Large intestine (tissue), 3 donors: ENCODE data around the gene NPTXR. TPM values are rescaled to one million over a fixed set of nuclear protein-coding genes. Genes with fewer than 3 reads are reported as not detected.

Experiments used
- DNase-seq, 2 donors: peaks; one replicate each; pipeline versions ENCODE4 v3.0.0 to v3.0.0-alpha.2; 2013
- H3K27ac ChIP-seq: one replicate; pipeline ENCODE4 v1.5.1; 2013; ENCODE audit warnings: low read length
- H3K27me3 ChIP-seq: 2 replicates; pipeline ENCODE4 v1.6.1; 2013; ENCODE audit warnings: low read length; ENCODE audit not compliant: control insufficient read depth, insufficient read depth
- H3K36me3 ChIP-seq: 2 replicates; pipeline ENCODE4 v1.6.1; 2013; ENCODE audit warnings: low read length; ENCODE audit not compliant: control insufficient read depth, insufficient read depth
- H3K4me1 ChIP-seq: one replicate; pipeline ENCODE4 v1.6.1; 2013; ENCODE audit warnings: low read length; ENCODE audit not compliant: control insufficient read depth, insufficient read depth
- H3K4me3 ChIP-seq: one replicate; pipeline ENCODE4 v1.5.1; 2013; ENCODE audit warnings: low read length
- H3K9me3 ChIP-seq: one replicate; pipeline ENCODE4 v1.6.1; 2013; ENCODE audit warnings: mild to moderate bottlenecking, low read depth, low read length, moderate library complexity; ENCODE audit not compliant: control insufficient read depth
- WGBS: methylation state at CpG from one replicate; pipeline ENCODE4 v1.1.5; 2013; ENCODE audit warnings: low lambda C conversion rate; ENCODE audit not compliant: insufficient coverage; 5-methylcytosine and 5-hydroxymethylcytosine counted together
- polyA plus RNA-seq: library from polyadenylated mRNA; unstranded; fragments of 120-200 nt; gene quantifications from one replicate; pipeline ENCODE4 v1.2.1, GENCODE V29; 2013

The NPTXR gene
- polyA plus RNA-seq, 1 donor = 9.8 TPM

- no peaks in the 10 kb centered on the region for H3K9me3 ChIP-seq
- no peaks in the 10 kb centered on the region for H3K36me3 ChIP-seq
Measured at GRCh38 chr22:38878001-38878400, 34.2 kb upstream of the NPTXR start.

GRCh38 chr22:38874529-38875222 is 30.8 kb upstream of the NPTXR start:
- Histone ChIP-seq H3K27ac (no peak overlapping the region), H3K27me3 (no peaks in the 10 kb centered on the region), H3K4me3 (no peak overlapping the region), H3K9me3 (peaks cover 6% of the 10 kb centered on the region), H3K4me1 (peaks cover 14% of the 10 kb centered on the region), H3K36me3 (peaks cover 4% of the 10 kb centered on the region)
- 80% methylated on average over 2 of the region's 13 CpGs for WGBS
- no peak for DNase-seq

More at GRCh38 chr22:38878001-38878400, 34.2 kb upstream of the NPTXR start:
- WGBS = no CpG with 5 or more reads among the region's 4 CpGs
- no peak for DNase-seq
- Histone ChIP-seq H3K4me1 (peaks cover 12% of the 10 kb centered on the region), H3K27ac (no peak overlapping the region), H3K27me3 (peaks cover 2% of the 10 kb centered on the region), H3K4me3 (no peak overlapping the region)

DNA sequence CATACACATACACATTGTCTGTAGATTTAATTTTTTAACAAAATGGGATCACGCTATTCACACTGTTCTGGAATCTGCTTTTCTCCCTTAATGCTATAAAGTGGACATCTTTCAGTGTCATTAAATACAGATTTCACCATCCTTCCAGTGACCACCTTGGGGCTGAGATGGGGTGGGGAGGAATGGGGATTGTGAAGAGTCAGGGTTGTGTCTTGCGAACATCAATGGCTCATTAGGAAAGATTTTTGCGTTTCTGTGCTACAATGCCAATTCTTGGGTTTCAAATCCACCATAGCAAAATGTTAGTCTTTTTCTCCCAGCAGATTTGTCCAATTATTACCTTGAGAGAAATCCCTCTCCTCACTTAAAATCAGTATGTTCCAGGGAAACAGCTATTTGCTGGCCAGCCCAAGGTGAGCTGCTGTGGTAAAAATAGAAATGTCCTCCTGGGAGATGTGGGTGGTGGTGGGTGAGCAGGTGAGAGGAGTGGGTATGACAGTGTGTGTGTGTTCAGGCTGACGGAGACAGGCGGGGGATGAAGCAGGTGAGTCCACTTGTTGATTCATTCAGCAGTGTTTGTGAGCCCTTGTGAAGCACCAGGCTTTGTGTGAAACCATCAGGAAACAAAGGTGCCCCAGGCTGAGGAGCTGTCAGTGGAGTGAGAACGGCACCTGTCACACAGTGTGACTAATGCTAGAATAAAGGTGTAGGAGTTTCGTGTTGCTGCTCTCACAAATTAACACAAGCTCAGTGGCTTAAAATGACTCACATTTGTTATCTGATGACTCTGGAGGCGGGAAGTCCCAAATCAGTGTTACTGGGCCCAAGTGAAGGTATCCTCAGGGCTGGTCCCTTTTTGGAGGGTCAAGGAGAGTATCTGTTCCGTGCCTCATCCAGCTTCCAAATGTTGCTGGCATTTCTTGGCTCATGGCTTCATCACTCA is 29.9 kb upstream of the NPTXR start:
- Histone ChIP-seq H3K27me3 (no peaks in the 10 kb centered on the region), H3K4me1 (peaks cover 18% of the 10 kb centered on the region), H3K4me3 (peak overlapping the region; percentile 90), H3K27ac (peak overlapping the region; percentile 86), H3K36me3 (peaks cover 11% of the 10 kb centered on the region), H3K9me3 (peaks cover 6% of the 10 kb centered on the region)
- no peak for DNase-seq
- WGBS = no CpG with 5 or more reads among the region's 9 CpGs

DNA sequence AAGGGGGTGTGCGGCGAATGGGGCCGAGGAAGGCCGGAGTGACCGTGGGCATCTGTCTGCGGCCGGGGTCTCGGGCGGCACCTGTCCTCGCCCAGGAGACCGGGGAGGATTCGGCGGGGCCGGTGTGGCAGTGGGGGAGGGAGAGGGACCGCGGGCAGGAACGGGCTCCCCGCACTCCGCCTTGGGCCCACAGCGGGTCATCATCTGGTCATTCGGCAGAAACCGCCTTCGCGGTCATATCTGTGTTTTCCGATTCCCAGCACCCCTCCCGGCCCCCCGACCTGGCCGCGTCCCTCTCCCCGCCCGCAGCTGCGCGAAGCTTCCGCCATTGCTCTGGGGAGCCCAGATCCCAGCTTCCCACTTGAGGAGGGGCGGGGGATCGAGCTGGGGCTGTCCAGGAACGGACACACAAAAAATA is 29.0 kb upstream of the NPTXR start:
- Histone ChIP-seq H3K36me3 (peaks cover 20% of the 10 kb centered on the region), H3K9me3 (peaks cover 6% of the 10 kb centered on the region), H3K27ac (peak overlapping the region; percentile 86), H3K4me1 (peaks cover 18% of the 10 kb centered on the region), H3K27me3 (no peaks in the 10 kb centered on the region), H3K4me3 (peak overlapping the region; percentile 90)
- WGBS = no CpG with 5 or more reads among the region's 37 CpGs
- DNase-seq = peak; percentile 32 to 61

DNA sequence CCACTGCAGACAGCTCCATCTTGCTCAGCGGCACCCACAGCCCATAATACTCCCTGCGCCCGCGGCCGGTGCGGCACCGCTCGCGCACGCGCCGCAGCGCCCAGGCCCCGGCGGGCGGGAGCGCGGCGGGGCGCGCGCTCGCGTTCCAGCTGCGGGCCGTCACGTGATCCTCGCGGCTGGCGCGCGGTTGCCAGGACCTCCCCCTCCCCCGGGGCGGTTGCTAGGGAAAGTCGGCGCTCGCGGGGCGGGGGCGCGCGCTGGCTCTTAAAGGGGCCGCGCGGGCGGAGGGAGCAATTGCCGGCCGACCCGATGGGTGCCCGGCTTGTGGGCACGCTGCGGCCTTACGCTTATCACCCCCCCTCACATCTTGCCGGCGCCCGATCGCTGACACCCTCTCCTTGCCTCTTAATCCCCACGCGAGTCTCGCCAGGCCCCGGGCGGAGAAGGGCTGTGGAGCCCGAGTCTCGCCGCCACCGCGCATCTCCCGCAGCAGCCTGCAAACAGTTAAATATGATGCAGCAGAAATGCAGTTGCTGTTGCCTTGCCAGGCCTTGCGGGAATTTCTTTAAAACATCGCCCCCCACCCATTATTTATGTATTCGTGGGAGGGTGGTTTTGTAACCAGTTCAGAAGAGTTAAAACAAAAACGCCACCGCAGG is 28.5 kb upstream of the NPTXR start, which contains the start of gene CBX6:
Gene CBX6 (minus strand): TSS at position 45 of the 659 bp plus-strand sequence. CDS start 26 bp downstream, at position 19.
- no CpG with 5 or more reads among the region's 73 CpGs for WGBS
- peak within 1 kb of the TSS; percentile 90 for H3K4me3 ChIP-seq
- peaks cover 6% of the 10 kb centered on the region for H3K9me3 ChIP-seq
- peak within 1 kb of the TSS; percentile 86 for H3K27ac ChIP-seq
- no peaks in the 10 kb centered on the region for H3K27me3 ChIP-seq
- H3K36me3 ChIP-seq = peaks cover 25% of the 10 kb centered on the region
- H3K4me1 ChIP-seq = peaks cover 18% of the 10 kb centered on the region
- peak; percentile 92 to 97 for DNase-seq

GRCh38 chr22:38871360-38872171 is 27.7 kb upstream of the NPTXR start:
- no CpG with 5 or more reads among the region's 77 CpGs for WGBS
- Histone ChIP-seq H3K9me3 (peaks cover 6% of the 10 kb centered on the region), H3K36me3 (peaks cover 26% of the 10 kb centered on the region), H3K27ac (peak overlapping the region; percentile 52), H3K4me1 (peaks cover 18% of the 10 kb centered on the region), H3K27me3 (no peaks in the 10 kb centered on the region), H3K4me3 (peak overlapping the region; percentile 67)
- peak in 1 of 2 donors; percentile 52 for DNase-seq

GRCh38 chr22:38870791-38871359 is 27.0 kb upstream of the NPTXR start:
- DNase-seq = no peak
- Histone ChIP-seq H3K4me1 (peaks cover 18% of the 10 kb centered on the region), H3K9me3 (peaks cover 6% of the 10 kb centered on the region), H3K4me3 (peak overlapping the region; percentile 67), H3K36me3 (peaks cover 30% of the 10 kb centered on the region), H3K27ac (peak overlapping the region; percentile 52), H3K27me3 (no peaks in the 10 kb centered on the region)
- no CpG with 5 or more reads among the region's 2 CpGs for WGBS

DNA sequence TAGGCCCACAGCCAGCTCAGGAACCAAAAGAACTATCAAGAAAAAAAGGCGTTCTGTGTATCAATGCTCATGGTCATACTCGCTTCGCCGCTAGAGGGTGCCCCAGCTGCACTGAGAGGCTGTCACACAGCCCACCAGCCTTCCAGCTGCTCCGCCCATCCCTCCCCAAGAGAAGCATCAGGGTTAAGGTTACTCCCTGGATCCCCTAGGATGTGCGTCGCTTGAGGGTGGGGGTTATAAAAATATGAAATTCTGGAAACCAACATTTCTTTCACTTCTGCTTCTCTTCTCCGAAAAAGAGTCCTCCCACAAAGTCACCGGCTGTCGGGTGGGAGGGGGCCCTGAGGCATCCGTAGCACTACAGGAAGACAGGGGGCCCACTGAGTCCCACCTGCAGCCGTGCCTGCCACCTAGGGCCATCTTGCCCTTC is 26.5 kb upstream of the NPTXR start:
- peaks cover 18% of the 10 kb centered on the region for H3K4me1 ChIP-seq
- H3K4me3 ChIP-seq = peak overlapping the region; percentile 67
- peaks cover 6% of the 10 kb centered on the region for H3K9me3 ChIP-seq
- H3K27ac ChIP-seq = peak overlapping the region; percentile 2
- WGBS = no CpG with 5 or more reads among the region's 12 CpGs
- H3K36me3 ChIP-seq = peaks cover 36% of the 10 kb centered on the region
- DNase-seq = peak; percentile 70 to 76
- H3K27me3 ChIP-seq = no peaks in the 10 kb centered on the region

DNA sequence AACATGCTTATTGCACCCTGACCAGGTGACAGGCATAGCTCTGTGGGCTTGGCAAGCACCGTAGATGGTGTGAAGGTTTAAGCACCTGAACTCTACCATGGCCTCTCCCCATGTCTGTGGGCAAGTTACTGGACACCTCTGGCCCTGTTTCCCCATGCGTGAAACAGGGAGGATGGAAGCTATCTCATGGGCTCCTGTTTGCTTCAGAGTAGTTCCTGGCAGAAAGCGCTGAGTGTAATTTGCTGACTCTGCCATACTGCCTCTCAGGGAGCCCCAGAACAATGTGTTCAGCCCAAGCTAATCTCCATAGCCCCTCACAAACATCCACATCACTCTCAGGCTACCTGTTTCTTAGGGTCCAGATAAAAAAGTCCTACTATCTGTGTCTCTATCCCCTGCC is 25.8 kb upstream of the NPTXR start:
- peaks cover 6% of the 10 kb centered on the region for H3K9me3 ChIP-seq
- WGBS = 83% methylated on average over 1 of the region's 3 CpGs
- H3K4me1 ChIP-seq = peaks cover 18% of the 10 kb centered on the region
- H3K4me3 ChIP-seq = no peak overlapping the region
- H3K36me3 ChIP-seq = peaks cover 42% of the 10 kb centered on the region
- H3K27me3 ChIP-seq = no peaks in the 10 kb centered on the region
- no peak for DNase-seq
- H3K27ac ChIP-seq = no peak overlapping the region
